Memory B cell (primary cell): ENCODE measurements around the gene NGF.

Experiments
- ATAC-seq: fragments of 150-1000 bp; cut with Tn5 transposase; 2 replicates; pipeline ENCODE4 v1.10.0; 2021; ENCODE audit warnings: low read depth, mild to moderate bottlenecking, moderate library complexity
- DNase-seq, 2 donors: peaks; one replicate each; pipeline ENCODE4 v3.0.0; 2022; ENCODE audit warnings: low spot score in 2 of 2
- H3K27ac Mint-ChIP-seq: one replicate; pipeline ENCODE4 v1.8.0; 2022; ENCODE audit warnings: mild to moderate bottlenecking, moderate library complexity, mixed read lengths
- H3K27me3 Mint-ChIP-seq: one replicate; pipeline ENCODE4 v1.8.0; 2022; ENCODE audit warnings: mixed read lengths
- H3K36me3 Mint-ChIP-seq: one replicate; pipeline ENCODE4 v1.8.0; 2022; ENCODE audit warnings: mild to moderate bottlenecking, mixed read lengths
- H3K4me1 Mint-ChIP-seq: one replicate; pipeline ENCODE4 v1.8.0; 2022; ENCODE audit warnings: mixed read lengths
- H3K4me3 Mint-ChIP-seq: one replicate; pipeline ENCODE4 v1.8.0; 2022; ENCODE audit warnings: mild to moderate bottlenecking, moderate library complexity, mixed read lengths
- H3K9me3 Mint-ChIP-seq: one replicate; pipeline ENCODE4 v1.8.0; 2022; ENCODE audit warnings: mixed read lengths

NGF gene

DNA sequence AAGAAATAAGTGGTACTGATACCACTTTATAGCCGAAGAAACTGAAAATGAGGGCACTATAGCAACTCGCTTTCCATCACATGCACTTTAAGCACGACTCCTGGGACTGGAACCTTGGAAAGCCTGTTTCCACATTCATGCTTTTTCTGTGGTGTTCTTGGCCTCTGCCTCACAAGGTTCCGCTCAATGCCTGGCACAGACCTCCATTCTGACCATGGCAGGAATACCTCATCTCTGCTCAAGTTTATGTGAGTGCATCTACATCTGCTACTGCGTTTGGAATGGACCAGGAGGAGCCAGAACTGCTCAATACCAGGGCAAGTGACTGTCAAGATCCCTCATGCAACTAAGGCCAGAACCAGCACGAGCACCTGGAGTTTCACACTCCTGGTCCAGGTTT is 11.6 kb downstream of the NGF start:
- no peak for DNase-seq
- Mint-ChIP-seq H3K9me3 (no peaks in the 10 kb centered on the region), H3K4me3 (no peak overlapping the region), H3K27me3 (peaks cover 7% of the 10 kb centered on the region), H3K4me1 (no peaks in the 10 kb centered on the region), H3K36me3 (no peaks in the 10 kb centered on the region), H3K27ac (no peak overlapping the region)
- ATAC-seq: no peak

GRCh38 chr1:115325874-115326273 is 12.2 kb downstream of the NGF start:
- Mint-ChIP-seq H3K9me3 (no peaks in the 10 kb centered on the region), H3K27ac (no peak overlapping the region), H3K4me3 (no peak overlapping the region), H3K27me3 (peaks cover 7% of the 10 kb centered on the region), H3K4me1 (no peaks in the 10 kb centered on the region), H3K36me3 (no peaks in the 10 kb centered on the region)
- no peak for DNase-seq
- ATAC-seq: no peak

- no peaks in the 10 kb centered on the region for H3K36me3 Mint-ChIP-seq
- H3K4me1 Mint-ChIP-seq: no peaks in the 10 kb centered on the region
- no peaks in the 10 kb centered on the region for H3K9me3 Mint-ChIP-seq
- H3K4me3 Mint-ChIP-seq: no peak overlapping the region
- H3K27ac Mint-ChIP-seq: no peak overlapping the region
- DNase-seq (no peak), ATAC-seq (no peak)
- peaks cover 7% of the 10 kb centered on the region for H3K27me3 Mint-ChIP-seq
These were observed 13.2 kb downstream of the NGF start for GRCh38 chr1:115324649-115325420.

DNA sequence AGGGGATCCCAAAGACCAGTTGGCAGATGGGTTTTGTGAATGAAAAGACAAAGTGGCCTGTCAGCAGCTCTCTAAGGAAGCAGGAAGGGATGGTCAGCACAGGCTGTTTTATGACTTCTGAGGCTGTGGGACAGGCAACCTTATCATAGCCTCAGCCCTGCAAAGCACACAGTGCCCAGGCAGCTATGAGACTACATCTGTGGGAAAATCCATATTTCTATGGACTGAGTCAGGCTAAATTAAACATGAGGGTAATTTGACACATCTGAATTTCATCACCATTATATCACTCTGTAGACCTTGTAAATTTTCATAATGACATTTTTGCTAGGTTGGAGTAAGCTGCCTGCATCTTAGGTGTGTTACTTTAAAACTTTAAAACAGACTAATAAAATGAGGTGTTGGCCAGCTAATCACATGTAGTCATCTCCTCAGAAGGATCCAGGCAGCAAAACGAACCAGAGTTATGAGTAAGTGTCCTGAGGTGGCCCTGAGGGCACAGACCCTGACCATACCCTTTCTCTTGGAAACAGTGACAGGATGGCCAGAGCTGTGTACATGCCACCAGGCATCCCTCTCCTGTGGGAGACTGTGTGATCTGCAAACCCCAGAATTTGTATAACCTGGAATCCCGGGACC is 14.6 kb downstream of the NGF start:
- H3K9me3 Mint-ChIP-seq: no peaks in the 10 kb centered on the region
- no peak overlapping the region for H3K4me3 Mint-ChIP-seq
- no peaks in the 10 kb centered on the region for H3K4me1 Mint-ChIP-seq
- DNase-seq (no peak), ATAC-seq (no peak)
- no peak overlapping the region for H3K27ac Mint-ChIP-seq
- peaks cover 9% of the 10 kb centered on the region for H3K27me3 Mint-ChIP-seq
- no peaks in the 10 kb centered on the region for H3K36me3 Mint-ChIP-seq

DNA sequence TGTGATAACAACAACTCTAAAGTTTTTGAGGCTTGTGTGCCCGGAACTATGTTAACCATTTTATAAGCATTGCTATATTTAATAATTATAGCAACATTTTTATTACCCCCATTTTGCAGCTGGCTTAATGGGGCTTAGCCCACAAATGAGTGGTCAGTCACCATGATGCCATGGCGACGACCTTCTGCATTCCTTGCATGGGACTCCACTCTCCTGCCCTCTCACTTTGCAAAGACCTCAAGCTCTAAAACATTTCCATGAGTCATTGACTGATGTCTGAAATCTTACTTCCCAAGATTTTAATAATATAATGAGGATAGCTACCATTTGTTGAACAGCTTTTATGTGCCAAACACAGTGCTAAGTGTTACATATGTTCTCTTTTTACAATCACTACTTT is 15.4 kb downstream of the NGF start:
- Mint-ChIP-seq H3K4me3 (no peak overlapping the region), H3K36me3 (no peaks in the 10 kb centered on the region), H3K27me3 (peaks cover 9% of the 10 kb centered on the region), H3K27ac (no peak overlapping the region), H3K9me3 (no peaks in the 10 kb centered on the region), H3K4me1 (no peaks in the 10 kb centered on the region)
- no peak for DNase-seq
- no peak for ATAC-seq

GRCh38 chr1:115320377-115320776 is 17.7 kb downstream of the NGF start:
- H3K27me3 Mint-ChIP-seq: peaks cover 6% of the 10 kb centered on the region
- H3K4me1 Mint-ChIP-seq: no peaks in the 10 kb centered on the region
- no peaks in the 10 kb centered on the region for H3K36me3 Mint-ChIP-seq
- DNase-seq (no peak), ATAC-seq (no peak)
- H3K27ac Mint-ChIP-seq: no peak overlapping the region
- H3K9me3 Mint-ChIP-seq: no peaks in the 10 kb centered on the region
- H3K4me3 Mint-ChIP-seq: no peak overlapping the region

DNA sequence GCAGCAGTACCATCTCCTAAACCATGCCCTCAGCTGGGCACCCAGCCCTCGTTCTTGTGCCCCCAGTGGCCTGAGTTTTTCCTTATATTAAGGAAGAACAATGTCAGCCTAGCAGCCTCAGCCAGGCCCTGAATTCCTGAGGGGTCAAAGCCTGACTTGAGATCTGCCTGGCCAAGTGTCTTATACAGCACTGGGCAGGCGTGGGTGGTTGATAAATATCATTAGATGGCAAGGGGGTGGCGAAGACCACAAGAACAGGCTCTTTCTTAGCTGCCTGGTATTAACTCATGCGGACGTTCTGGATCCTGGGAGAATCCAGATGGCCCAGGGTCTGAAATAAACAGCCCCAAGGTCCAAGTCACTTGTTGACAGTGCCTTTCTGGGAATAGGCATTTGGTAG is 18.3 kb downstream of the NGF start:
- Mint-ChIP-seq H3K36me3 (no peaks in the 10 kb centered on the region), H3K4me1 (no peaks in the 10 kb centered on the region)

GRCh38 chr1:115317101-115318012 is 20.7 kb downstream of the NGF start:
- DNase-seq (no peak), ATAC-seq (no peak)
- Mint-ChIP-seq H3K9me3 (no peaks in the 10 kb centered on the region), H3K4me1 (no peaks in the 10 kb centered on the region), H3K27me3 (peaks cover 3% of the 10 kb centered on the region), H3K36me3 (no peaks in the 10 kb centered on the region), H3K4me3 (no peak overlapping the region), H3K27ac (no peak overlapping the region)

More for the DNA sequence above, 18.3 kb downstream of the NGF start:
- H3K27me3 Mint-ChIP-seq: peaks cover 5% of the 10 kb centered on the region
- DNase-seq: no peak
- no peak overlapping the region for H3K27ac Mint-ChIP-seq
- no peaks in the 10 kb centered on the region for H3K9me3 Mint-ChIP-seq
- ATAC-seq: no peak
- H3K4me3 Mint-ChIP-seq: no peak overlapping the region

GRCh38 chr1:115314765-115315164 is 23.3 kb downstream of the NGF start:
- no peaks in the 10 kb centered on the region for H3K36me3 Mint-ChIP-seq
- DNase-seq (no peak), ATAC-seq (no peak)
- no peak overlapping the region for H3K27ac Mint-ChIP-seq
- H3K4me1 Mint-ChIP-seq: no peaks in the 10 kb centered on the region
- no peaks in the 10 kb centered on the region for H3K9me3 Mint-ChIP-seq
- peaks cover 3% of the 10 kb centered on the region for H3K27me3 Mint-ChIP-seq
- H3K4me3 Mint-ChIP-seq: no peak overlapping the region

DNA sequence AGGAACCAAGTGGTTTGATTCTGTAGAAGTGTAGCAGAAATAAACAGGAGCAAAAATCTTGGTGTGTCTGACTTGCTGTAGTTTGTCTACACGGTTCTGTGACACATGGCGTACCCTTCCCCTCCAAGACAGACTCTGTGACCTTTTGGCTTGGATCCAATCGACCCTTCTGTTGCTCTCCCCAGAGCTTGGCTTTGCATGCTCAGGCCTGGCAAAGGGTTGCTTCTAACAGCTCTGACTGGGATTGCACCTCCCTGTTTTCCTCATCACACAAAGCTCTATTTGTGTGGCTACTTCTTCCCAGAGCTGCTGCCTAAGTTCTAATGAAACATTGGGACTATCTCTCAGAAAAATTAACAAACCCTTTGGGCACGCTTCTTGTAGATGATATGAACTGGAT is 24.0 kb downstream of the NGF start:
- no peak for ATAC-seq

DNA sequence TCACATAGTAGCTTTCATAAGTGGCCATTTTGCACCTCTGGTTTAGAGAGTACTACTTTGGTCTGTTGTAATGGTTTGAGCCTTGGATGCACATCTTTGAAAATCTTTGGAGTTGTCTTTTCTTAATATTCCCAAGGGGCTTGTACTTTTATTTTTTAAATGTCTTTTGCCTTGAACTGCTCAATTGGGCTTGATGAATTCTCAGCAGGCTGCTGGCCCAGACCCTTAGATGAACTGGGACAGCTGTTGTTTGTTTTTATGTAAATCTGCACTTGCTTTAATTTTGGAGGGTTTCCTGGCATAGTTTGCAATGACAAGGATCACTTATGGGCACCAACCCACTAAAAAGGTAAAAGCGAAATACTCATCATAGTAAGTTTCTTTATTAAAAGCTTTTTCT is 24.9 kb downstream of the NGF start:
- no peak for ATAC-seq
- H3K27me3 Mint-ChIP-seq: no peaks in the 10 kb centered on the region

More for the DNA sequence above, 24.0 kb downstream of the NGF start:
- Mint-ChIP-seq H3K4me1 (no peaks in the 10 kb centered on the region), H3K9me3 (no peaks in the 10 kb centered on the region), H3K27me3 (peaks cover 2% of the 10 kb centered on the region), H3K27ac (no peak overlapping the region), H3K4me3 (no peak overlapping the region), H3K36me3 (peaks cover 2% of the 10 kb centered on the region)
- DNase-seq: no peak

DNA sequence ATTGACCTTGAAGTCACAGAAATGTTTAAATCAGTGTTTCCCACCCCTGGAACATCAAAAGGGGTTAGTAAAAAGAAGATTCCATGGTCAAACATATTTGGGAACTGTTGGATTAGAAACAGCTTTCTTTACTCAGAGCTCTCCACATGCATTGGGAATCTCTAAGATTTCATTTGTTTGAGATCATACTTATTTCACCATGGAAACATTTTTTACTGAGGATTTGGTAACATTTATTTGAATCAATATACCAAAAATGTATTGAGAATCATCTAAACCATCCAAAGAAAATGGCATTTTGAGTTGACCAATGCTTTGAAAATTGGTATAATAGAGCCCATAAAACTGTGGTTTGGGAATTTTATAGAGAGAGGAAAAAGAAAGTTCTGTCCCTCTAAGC is 25.3 kb downstream of the NGF start:
- H3K4me3 Mint-ChIP-seq: no peak overlapping the region
- no peak overlapping the region for H3K27ac Mint-ChIP-seq
- peaks cover 2% of the 10 kb centered on the region for H3K36me3 Mint-ChIP-seq
- no peaks in the 10 kb centered on the region for H3K9me3 Mint-ChIP-seq
- H3K27me3 Mint-ChIP-seq: no peaks in the 10 kb centered on the region
- no peak for ATAC-seq
- no peaks in the 10 kb centered on the region for H3K4me1 Mint-ChIP-seq
- no peak for DNase-seq

More for the DNA sequence above, 24.9 kb downstream of the NGF start:
- DNase-seq: no peak
- Mint-ChIP-seq H3K36me3 (peaks cover 2% of the 10 kb centered on the region), H3K4me1 (no peaks in the 10 kb centered on the region), H3K9me3 (no peaks in the 10 kb centered on the region), H3K4me3 (no peak overlapping the region), H3K27ac (no peak overlapping the region)

DNA sequence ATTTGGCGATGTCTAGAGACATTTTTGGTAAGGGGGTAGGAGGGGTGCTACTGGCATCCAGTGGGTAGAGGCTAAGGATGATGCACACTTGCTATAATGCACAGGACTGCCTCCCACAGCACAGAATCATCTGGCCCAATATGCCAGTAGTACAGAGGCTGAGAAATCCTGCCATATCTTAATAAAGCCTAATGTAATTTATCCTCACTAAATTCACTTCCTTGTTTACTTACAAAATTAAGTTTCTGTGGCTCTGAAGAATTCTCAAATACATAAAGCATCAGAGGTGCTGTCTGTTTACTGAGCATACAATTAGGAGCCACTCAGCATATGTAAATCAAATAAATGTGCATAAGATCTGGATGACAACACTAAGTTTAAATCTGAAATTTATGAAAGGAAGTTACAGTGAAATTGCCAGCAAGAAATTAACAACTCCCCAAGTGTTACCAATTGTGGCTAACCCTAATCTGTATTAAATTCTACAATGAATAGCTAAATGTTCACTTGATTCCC is 26.5 kb downstream of the NGF start:
- Mint-ChIP-seq H3K4me3 (no peak overlapping the region), H3K9me3 (no peaks in the 10 kb centered on the region), H3K27ac (no peak overlapping the region), H3K27me3 (peaks cover 3% of the 10 kb centered on the region), H3K36me3 (peaks cover 2% of the 10 kb centered on the region), H3K4me1 (no peaks in the 10 kb centered on the region)
- ATAC-seq: no peak
- DNase-seq: no peak
